ENCODE data around the gene PLA2G2D. TPM values are rescaled to one million over a fixed set of nuclear protein-coding genes. Genes with fewer than 3 reads are reported as not detected.

Gene PLA2G2D
- total RNA-seq, 1 donor, result not detected

- DNase-seq (ENCODE audit: low read depth), result no peak
- TF ChIP-seq CTCF (IDR thresholded peaks at IDR 0.05; ENCODE audit: insufficient read depth, low read depth, low read length), result no peak
These were observed 28.7 kb downstream of the PLA2G2D start for GRCh38 chr1:20090641-20091040.

GRCh38 chr1:20090119-20090518 is 29.2 kb downstream of the PLA2G2D start:
- TF ChIP-seq CTCF (IDR thresholded peaks at IDR 0.05; ENCODE audit: insufficient read depth, low read depth, low read length), result no peak
- no peak overlapping the region for H3K4me3 ChIP-seq (ENCODE audit: low read depth, low read length)
- DNase-seq (ENCODE audit: low read depth), result no peak

More at GRCh38 chr1:20090641-20091040, 28.7 kb downstream of the PLA2G2D start:
- no peak overlapping the region for H3K4me3 ChIP-seq (ENCODE audit: low read depth, low read length)

GRCh38 chr1:20089328-20090077 is 29.8 kb downstream of the PLA2G2D start:
- no peak overlapping the region for H3K4me3 ChIP-seq (ENCODE audit: low read depth, low read length)
- DNase-seq (ENCODE audit: low read depth), result no peak
- TF ChIP-seq CTCF (IDR thresholded peaks at IDR 0.05; ENCODE audit: insufficient read depth, low read depth, low read length), result no peak

- TF ChIP-seq CTCF (IDR thresholded peaks at IDR 0.05; ENCODE audit: insufficient read depth, low read depth, low read length), result no peak
- no peak overlapping the region for H3K4me3 ChIP-seq (ENCODE audit: low read depth, low read length)
- DNase-seq (ENCODE audit: low read depth), result no peak
These were observed 31.7 kb downstream of the PLA2G2D start for GRCh38 chr1:20087668-20088067.

- H3K4me3 ChIP-seq (ENCODE audit: low read depth, low read length), result no peak overlapping the region
- DNase-seq (ENCODE audit: low read depth), result no peak
These were observed 32.5 kb downstream of the PLA2G2D start for GRCh38 chr1:20086800-20087199.

GRCh38 chr1:20083178-20083944 is 36.0 kb downstream of the PLA2G2D start:
- TF ChIP-seq CTCF (IDR thresholded peaks at IDR 0.05; ENCODE audit: insufficient read depth, low read depth, low read length), result no peak
- no peak for DNase-seq (ENCODE audit: low read depth)
- no peak overlapping the region for H3K4me3 ChIP-seq (ENCODE audit: low read depth, low read length)

More at GRCh38 chr1:20086800-20087199, 32.5 kb downstream of the PLA2G2D start:
- TF ChIP-seq CTCF (IDR thresholded peaks at IDR 0.05; ENCODE audit: insufficient read depth, low read depth, low read length), result no peak

All from fibroblast of villous mesenchyme (primary cell).